CD14-positive monocyte (primary cell): ENCODE data around the gene SKA3. TPM values are rescaled to one million over a fixed set of nuclear protein-coding genes. Genes with fewer than 3 reads are reported as not detected.

Experiments
- DNase-seq, 3 donors: peaks; one replicate each; pipeline ENCODE4 v3.0.0-alpha.2; 2011 to 2022
- H2AFZ ChIP-seq: 2 replicates; pipeline ENCODE4 v1.6.0; 2012; ENCODE audit warnings: mild to moderate bottlenecking, low read depth, low read length, inconsistent platforms; ENCODE audit not compliant: insufficient read depth, poor library complexity, severe bottlenecking
- H3K27ac ChIP-seq, 2 donors: 1 replicate in 1 of 2; 2 replicates in 1 of 2; pipeline ENCODE4 v1.5.1; 2012 to 2013; ENCODE audit warnings: low read length in 2 of 2, control low read depth in 1 of 2, inconsistent platforms in 1 of 2, low read depth in 1 of 2, mild to moderate bottlenecking in 1 of 2
- H3K27me3 ChIP-seq, 2 donors: one replicate each; pipeline versions ENCODE4 v1.6.0 to v1.6.1; 2011 to 2013; ENCODE audit warnings: low read length in 2 of 2; ENCODE audit not compliant: control insufficient read depth in 2 of 2, insufficient read depth in 2 of 2
- H3K36me3 ChIP-seq, 2 donors: replicated peaks in 1 of 2; 1 replicate in 1 of 2; 2 replicates in 1 of 2; pipeline versions ENCODE4 v1.5.1 to v1.6.1; 2012 to 2013; ENCODE audit warnings: low read length in 2 of 2, control low read depth in 1 of 2, inconsistent platforms in 1 of 2, mild to moderate bottlenecking in 1 of 2; ENCODE audit not compliant: insufficient read depth in 2 of 2, control insufficient read depth in 1 of 2
- H3K4me1 ChIP-seq, 2 donors: 1 replicate in 1 of 2; 2 replicates in 1 of 2; pipeline versions ENCODE4 v1.5.1 to v1.6.1; 2012 to 2013; ENCODE audit warnings: low read length in 2 of 2, control low read depth in 1 of 2, inconsistent platforms in 1 of 2, mild to moderate bottlenecking in 1 of 2, moderate library complexity in 1 of 2; ENCODE audit not compliant: insufficient read depth in 2 of 2, control insufficient read depth in 1 of 2
- H3K4me2 ChIP-seq: replicated peaks from 2 replicates; pipeline ENCODE3; 2012; ENCODE audit warnings: low read length, moderate library complexity, mild to moderate bottlenecking; ENCODE audit not compliant: poor library complexity, severe bottlenecking; ENCODE audit errors: extremely low read depth
- H3K4me3 ChIP-seq, 3 experiments: fragments of 200-600 bp in 1 of 3; sonication (generic) in 1 of 3; replicated peaks in 1 of 3; 1 replicate in 2 of 3; 2 replicates in 1 of 3; pipeline ENCODE4 v1.5.1; 2011 to 2013; ENCODE audit warnings: low read length in 3 of 3, mild to moderate bottlenecking in 3 of 3, control low read depth in 2 of 3, low read depth in 2 of 3, inconsistent platforms in 1 of 3, moderate library complexity in 1 of 3
- H3K79me2 ChIP-seq: 2 replicates; pipeline ENCODE4 v1.6.0; 2012; ENCODE audit warnings: mild to moderate bottlenecking, control low read depth, inconsistent platforms, low read length, moderate library complexity; ENCODE audit not compliant: insufficient read depth
- H3K9ac ChIP-seq: 2 replicates; pipeline ENCODE4 v1.6.0; 2017; ENCODE audit warnings: low read length, mild to moderate bottlenecking; ENCODE audit not compliant: insufficient read depth, poor library complexity, severe bottlenecking
- H3K9me3 ChIP-seq, 2 donors: replicated peaks in 1 of 2; 1 replicate in 1 of 2; 2 replicates in 1 of 2; pipeline versions ENCODE4 v1.5.1 to v1.6.1; 2012 to 2013; ENCODE audit warnings: low read length in 2 of 2, control low read depth in 1 of 2; ENCODE audit not compliant: control insufficient read depth in 1 of 2, insufficient read depth in 1 of 2
- H4K20me1 ChIP-seq: 2 replicates; pipeline ENCODE4 v1.6.0; 2012; ENCODE audit warnings: mild to moderate bottlenecking, low read length, control low read depth, moderate library complexity; ENCODE audit not compliant: insufficient read depth
- H3K27ac Mint-ChIP-seq, 7 donors: one replicate each; pipeline ENCODE4 v1.8.0; 2020; ENCODE audit warnings: mild to moderate bottlenecking in 7 of 7, mixed read lengths in 7 of 7, moderate library complexity in 6 of 7, inconsistent platforms in 2 of 7
- H3K27me3 Mint-ChIP-seq, 3 donors: one replicate each; pipeline ENCODE4 v1.8.0; 2021 to 2022; ENCODE audit warnings: low read depth in 3 of 3, mild to moderate bottlenecking in 3 of 3, mixed read lengths in 3 of 3, moderate library complexity in 3 of 3, inconsistent platforms in 1 of 3
- H3K36me3 Mint-ChIP-seq, 2 donors: one replicate each; pipeline ENCODE4 v1.8.0; 2020; ENCODE audit warnings: mixed read lengths in 2 of 2, inconsistent platforms in 1 of 2, mild to moderate bottlenecking in 1 of 2
- H3K4me1 Mint-ChIP-seq: one replicate; pipeline ENCODE4 v1.8.0; 2020; ENCODE audit warnings: mild to moderate bottlenecking, mixed read lengths
- H3K4me3 Mint-ChIP-seq, 2 donors: one replicate each; pipeline ENCODE4 v1.8.0; 2020; ENCODE audit warnings: mild to moderate bottlenecking in 2 of 2, mixed read lengths in 2 of 2, moderate library complexity in 1 of 2
- H3K9me3 Mint-ChIP-seq, 7 donors: one replicate each; pipeline ENCODE4 v1.8.0; 2020 to 2022; ENCODE audit warnings: mixed read lengths in 7 of 7, mild to moderate bottlenecking in 6 of 7, moderate library complexity in 6 of 7, inconsistent platforms in 2 of 7
- WGBS: methylation state at CpG from one replicate; pipeline ENCODE4 v1.1.5; 2013; ENCODE audit warnings: missing lambda C conversion rate; ENCODE audit not compliant: insufficient coverage; 5-methylcytosine and 5-hydroxymethylcytosine counted together
- intact Hi-C, 2 donors: fragments of 100-400 bp; cut with micrococcal nuclease; formaldehyde crosslinking; loops; one replicate each; pipeline versions ENCODE4 v1.15.0 to v1.15.1; 2023
- polyA plus RNA-seq, 3 donors: library from polyadenylated mRNA; depleted of rRNA in 1 of 3; unstranded in 2 of 3; stranded (reverse) in 1 of 3; fragments of 300-500 nt in 2 of 3; fragments of >200 nt in 1 of 3; fragmentation: Illumina TruSeq in 2 of 3; gene quantifications; 1 replicate in 2 of 3; 2 replicates in 1 of 3; pipeline ENCODE4 v1.2.3, GENCODE V29; 2012 to 2021
- TF ChIP-seq, protein P1 (sequence below): fragments of 200-600 bp; IDR thresholded peaks from one replicate; pipeline ENCODE4 v1.8.0; 2022; ENCODE audit warnings: antibody characterized with exemption, mild to moderate bottlenecking

Gene SKA3
- polyA plus RNA-seq, 3 donors: 0.12 to 2.5 (median 0.49) TPM

GRCh38 chr13:21150013-21150412, 26.3 kb downstream of the SKA3 start:
- intact Hi-C loops: no loop called here
- H3K27ac Mint-ChIP-seq: peak overlapping the region in 1 of 7 donors; percentile 29
- Histone ChIP-seq H3K9me3 (no peaks in the 10 kb centered on the region), H3K9ac (no peak overlapping the region), H3K4me1 (peaks cover 0 to 2% of the 10 kb centered on the region in 2 donors), H3K27me3 (no peaks in the 10 kb centered on the region), H3K79me2 (peaks cover 13% of the 10 kb centered on the region), H3K27ac (no peak overlapping the region), H3K36me3 (peaks cover 26 to 56% of the 10 kb centered on the region in 2 donors), H3K4me2 (no peak overlapping the region), H2AFZ (no peak overlapping the region), H3K4me3 (no peak overlapping the region), H4K20me1 (peaks cover 32% of the 10 kb centered on the region)
- WGBS: no CpG with 5 or more reads among the region's 1 CpG
- peaks cover 34 to 50% of the 10 kb centered on the region in 2 donors for H3K36me3 Mint-ChIP-seq
- peaks cover 8% of the 10 kb centered on the region for H3K4me1 Mint-ChIP-seq
- no peaks in the 10 kb centered on the region for H3K9me3 Mint-ChIP-seq
- H3K4me3 Mint-ChIP-seq: no peak overlapping the region
- no peaks in the 10 kb centered on the region for H3K27me3 Mint-ChIP-seq
- no peak for DNase-seq
- TF ChIP-seq, protein P1, sequence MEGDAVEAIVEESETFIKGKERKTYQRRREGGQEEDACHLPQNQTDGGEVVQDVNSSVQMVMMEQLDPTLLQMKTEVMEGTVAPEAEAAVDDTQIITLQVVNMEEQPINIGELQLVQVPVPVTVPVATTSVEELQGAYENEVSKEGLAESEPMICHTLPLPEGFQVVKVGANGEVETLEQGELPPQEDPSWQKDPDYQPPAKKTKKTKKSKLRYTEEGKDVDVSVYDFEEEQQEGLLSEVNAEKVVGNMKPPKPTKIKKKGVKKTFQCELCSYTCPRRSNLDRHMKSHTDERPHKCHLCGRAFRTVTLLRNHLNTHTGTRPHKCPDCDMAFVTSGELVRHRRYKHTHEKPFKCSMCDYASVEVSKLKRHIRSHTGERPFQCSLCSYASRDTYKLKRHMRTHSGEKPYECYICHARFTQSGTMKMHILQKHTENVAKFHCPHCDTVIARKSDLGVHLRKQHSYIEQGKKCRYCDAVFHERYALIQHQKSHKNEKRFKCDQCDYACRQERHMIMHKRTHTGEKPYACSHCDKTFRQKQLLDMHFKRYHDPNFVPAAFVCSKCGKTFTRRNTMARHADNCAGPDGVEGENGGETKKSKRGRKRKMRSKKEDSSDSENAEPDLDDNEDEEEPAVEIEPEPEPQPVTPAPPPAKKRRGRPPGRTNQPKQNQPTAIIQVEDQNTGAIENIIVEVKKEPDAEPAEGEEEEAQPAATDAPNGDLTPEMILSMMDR: no peak

GRCh38 chr13:21149568-21149967, 26.8 kb downstream of the SKA3 start:
- peaks cover 37% of the 10 kb centered on the region for H4K20me1 ChIP-seq
- whole genome bisulfite sequencing: no CpG with 5 or more reads among the region's 1 CpG
- peaks cover 0 to 2% of the 10 kb centered on the region in 2 donors for H3K4me1 ChIP-seq
- Mint-ChIP-seq H3K4me3 (no peak overlapping the region), H3K27ac (no peak overlapping the region), H3K27me3 (no peaks in the 10 kb centered on the region), H3K9me3 (no peaks in the 10 kb centered on the region), H3K4me1 (peaks cover 8% of the 10 kb centered on the region), H3K36me3 (peaks cover 36 to 51% of the 10 kb centered on the region in 2 donors)
- H3K36me3 ChIP-seq: peaks cover 22 to 57% of the 10 kb centered on the region in 2 donors
- H3K9ac ChIP-seq: no peak overlapping the region
- intact Hi-C loops: no loop called here
- no peak for DNase-seq
- no peaks in the 10 kb centered on the region for H3K9me3 ChIP-seq
- H3K4me2 ChIP-seq: no peak overlapping the region
- TF ChIP-seq, protein P1: no peak
- no peaks in the 10 kb centered on the region for H3K27me3 ChIP-seq
- no peak overlapping the region for H2AFZ ChIP-seq
- peaks cover 18% of the 10 kb centered on the region for H3K79me2 ChIP-seq
- H3K27ac ChIP-seq: no peak overlapping the region
- no peak overlapping the region for H3K4me3 ChIP-seq
